GM20000 (cell line): Measurements from ENCODE around the gene KCNQ1OT1.

Experiments
- DNase-seq: peaks from one replicate; pipeline ENCODE4 v3.0.0; 2012; ENCODE audit warnings: low spot score
- TF ChIP-seq, protein P1 (sequence below): IDR thresholded peaks from 2 replicates; pipeline ENCODE4 v1.5.1; 2012; ENCODE audit warnings: mild to moderate bottlenecking, control low read depth; ENCODE audit errors: extremely low read depth, missing control alignments

KCNQ1OT1 gene

DNA sequence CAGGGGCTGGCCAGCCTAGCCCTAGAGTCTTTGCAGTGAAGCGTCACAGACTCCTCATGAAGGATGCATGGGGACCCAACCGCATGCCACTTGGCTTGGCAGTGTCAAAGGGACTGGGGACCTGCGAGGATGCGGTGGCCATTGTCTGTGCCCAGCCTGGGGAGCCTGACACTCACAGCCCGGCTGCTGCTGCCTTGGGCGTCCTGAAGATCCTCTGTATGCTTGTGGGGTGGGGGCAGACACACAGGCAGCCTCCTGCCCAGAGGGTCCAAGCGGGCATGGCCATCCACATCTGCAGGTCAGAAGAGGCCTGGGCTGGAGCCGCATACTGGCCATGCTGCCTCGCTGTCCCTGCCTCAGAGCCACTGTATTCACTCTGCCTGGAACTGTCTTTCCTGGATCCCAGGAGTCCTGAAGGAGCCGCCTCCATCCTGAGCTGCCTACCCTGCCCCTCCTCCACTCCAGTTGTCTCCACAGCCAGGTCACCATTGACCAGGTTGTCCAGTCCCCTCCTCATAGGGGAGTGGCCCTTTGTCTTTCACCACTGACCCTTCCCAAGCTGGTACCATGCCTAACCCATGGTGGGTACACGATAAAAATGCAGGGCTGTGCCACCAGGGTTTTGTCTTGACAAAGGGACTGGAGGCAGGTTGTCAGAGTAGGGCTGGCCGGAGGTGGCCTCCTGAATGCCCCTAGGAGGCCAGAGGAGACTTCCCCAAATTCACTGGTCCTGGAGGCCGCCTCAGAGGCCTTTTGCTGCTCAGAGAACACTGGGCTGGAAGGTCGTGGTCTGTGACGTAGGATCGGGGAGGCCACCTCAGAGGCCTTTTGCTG is 107.0 kb downstream of the KCNQ1OT1 start:
- peak; percentile 5 for DNase-seq
- TF ChIP-seq, protein P1, sequence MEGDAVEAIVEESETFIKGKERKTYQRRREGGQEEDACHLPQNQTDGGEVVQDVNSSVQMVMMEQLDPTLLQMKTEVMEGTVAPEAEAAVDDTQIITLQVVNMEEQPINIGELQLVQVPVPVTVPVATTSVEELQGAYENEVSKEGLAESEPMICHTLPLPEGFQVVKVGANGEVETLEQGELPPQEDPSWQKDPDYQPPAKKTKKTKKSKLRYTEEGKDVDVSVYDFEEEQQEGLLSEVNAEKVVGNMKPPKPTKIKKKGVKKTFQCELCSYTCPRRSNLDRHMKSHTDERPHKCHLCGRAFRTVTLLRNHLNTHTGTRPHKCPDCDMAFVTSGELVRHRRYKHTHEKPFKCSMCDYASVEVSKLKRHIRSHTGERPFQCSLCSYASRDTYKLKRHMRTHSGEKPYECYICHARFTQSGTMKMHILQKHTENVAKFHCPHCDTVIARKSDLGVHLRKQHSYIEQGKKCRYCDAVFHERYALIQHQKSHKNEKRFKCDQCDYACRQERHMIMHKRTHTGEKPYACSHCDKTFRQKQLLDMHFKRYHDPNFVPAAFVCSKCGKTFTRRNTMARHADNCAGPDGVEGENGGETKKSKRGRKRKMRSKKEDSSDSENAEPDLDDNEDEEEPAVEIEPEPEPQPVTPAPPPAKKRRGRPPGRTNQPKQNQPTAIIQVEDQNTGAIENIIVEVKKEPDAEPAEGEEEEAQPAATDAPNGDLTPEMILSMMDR, result no peak

DNA sequence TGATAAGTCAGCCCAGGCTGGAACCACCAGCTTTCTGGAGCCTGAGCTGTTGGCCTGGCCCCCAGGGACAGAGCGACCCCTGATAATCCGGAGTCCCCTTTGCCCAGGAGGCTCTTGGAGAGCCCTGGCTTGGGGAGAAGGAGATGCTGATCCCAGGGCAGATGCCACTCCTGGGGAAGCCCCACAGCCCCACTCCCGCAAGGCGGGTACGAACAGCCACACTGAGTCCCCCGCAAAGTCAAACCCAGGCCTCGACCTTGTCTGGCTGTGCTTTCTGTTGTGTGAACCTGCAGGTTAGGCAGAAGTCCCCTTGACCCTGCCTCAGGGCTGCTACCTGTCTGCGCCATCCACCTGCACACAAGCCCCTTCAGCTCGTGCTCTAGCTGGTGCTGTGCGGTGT is 108.0 kb downstream of the KCNQ1OT1 start:
- DNase-seq, result peak; percentile 5
- TF ChIP-seq, protein P1, result no peak

DNA sequence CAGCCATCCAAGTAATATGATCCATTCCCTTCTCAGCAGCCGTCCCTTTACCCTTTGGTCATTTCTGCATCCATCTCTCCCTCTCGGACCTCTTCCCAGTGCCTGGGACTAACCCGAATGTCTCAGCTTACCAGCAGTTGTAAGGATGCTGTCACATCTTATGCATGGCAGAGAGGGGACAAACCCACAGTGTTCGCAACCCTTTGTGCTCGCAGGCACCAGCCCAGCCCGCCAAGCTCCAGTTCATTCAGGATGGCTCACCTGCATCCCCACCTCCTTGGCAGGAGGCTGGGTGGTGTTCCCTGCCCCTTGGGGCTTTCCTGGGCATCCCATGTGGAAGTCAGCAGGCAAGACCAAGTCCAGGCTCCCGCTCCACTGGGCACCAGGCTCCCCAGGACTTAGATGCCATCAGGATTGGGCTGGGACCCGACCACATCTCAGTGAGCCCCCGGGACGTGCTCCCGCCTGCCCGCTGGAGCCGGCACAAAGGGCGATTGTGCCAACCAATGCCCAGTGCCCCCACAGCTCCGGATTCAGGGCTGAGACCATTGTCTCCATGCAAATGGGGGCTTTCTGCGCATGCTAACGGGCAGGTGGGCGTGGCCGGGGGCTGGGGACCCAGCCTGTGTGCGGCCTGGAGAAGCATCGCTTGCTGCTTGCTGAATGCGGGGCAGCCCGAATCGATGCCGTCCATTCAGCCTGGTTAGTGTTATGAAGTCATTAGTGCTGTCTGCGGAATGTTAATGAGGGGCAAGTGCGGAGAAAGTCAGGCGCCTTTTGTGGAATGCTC is 108.6 kb downstream of the KCNQ1OT1 start:
- TF ChIP-seq, protein P1, result no peak
- DNase-seq, result peak; percentile 6

DNA sequence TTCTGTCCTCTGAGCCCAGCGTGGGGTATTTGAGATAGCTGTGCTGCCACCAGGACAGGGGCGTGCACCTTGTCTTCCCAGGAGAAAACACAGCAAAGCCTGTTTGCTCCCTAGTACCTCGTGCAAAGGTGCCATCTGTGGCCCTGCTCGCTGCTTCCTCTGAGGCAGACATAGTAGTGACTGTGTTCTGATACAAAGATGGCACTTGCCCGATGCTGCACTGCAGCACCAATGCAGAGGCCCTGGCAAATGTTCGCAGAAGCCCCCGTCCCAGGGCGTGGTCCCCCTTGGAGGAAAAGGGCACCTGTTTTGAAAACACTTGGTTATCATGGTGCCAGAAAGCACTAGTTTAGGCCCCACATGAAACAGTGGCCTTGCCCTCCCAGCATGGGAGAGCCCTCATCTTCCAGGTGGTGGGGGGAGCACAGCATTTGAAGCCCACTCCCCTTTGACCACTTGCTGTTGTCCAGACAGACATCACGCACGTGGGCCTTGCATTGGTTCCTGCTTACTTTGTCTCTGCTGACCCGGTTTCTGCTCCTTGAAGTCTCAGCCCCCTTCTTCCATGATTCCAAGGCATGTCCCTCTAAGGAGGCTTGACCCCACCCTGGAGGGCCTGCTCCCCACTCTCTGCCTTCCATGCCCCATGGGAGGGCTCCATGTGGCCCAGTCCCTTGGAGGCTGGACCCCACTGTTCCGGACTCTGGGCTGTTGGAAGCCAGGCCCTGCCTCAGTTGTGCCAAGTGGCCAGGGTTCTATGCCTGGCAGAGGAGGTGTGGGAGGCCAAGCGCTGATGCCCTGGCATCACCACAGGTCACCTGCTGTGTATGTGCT is 109.4 kb downstream of the KCNQ1OT1 start:
- TF ChIP-seq, protein P1, result no peak
- peak; percentile 18 for DNase-seq

DNA sequence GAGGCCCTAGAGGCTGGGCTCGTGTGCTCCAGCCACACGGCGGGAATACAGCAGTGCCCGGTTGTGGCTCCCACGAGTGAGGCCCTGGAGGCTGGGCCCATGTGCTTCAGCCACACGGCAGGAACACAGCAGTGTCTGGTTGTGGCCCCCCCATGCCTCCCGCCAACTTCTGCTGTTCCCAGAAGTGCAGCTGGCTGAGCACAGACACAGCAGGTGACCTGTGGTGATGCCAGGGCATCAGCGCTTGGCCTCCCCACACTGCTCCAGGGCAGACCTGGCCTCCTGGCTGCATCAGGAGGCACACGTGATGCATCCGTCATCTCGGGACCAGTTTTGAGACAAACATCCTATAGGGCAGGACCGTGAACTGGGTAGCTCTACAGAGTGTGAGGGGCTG is 110.3 kb downstream of the KCNQ1OT1 start:
- DNase-seq, result peak; percentile 8
- TF ChIP-seq, protein P1, result no peak

DNA sequence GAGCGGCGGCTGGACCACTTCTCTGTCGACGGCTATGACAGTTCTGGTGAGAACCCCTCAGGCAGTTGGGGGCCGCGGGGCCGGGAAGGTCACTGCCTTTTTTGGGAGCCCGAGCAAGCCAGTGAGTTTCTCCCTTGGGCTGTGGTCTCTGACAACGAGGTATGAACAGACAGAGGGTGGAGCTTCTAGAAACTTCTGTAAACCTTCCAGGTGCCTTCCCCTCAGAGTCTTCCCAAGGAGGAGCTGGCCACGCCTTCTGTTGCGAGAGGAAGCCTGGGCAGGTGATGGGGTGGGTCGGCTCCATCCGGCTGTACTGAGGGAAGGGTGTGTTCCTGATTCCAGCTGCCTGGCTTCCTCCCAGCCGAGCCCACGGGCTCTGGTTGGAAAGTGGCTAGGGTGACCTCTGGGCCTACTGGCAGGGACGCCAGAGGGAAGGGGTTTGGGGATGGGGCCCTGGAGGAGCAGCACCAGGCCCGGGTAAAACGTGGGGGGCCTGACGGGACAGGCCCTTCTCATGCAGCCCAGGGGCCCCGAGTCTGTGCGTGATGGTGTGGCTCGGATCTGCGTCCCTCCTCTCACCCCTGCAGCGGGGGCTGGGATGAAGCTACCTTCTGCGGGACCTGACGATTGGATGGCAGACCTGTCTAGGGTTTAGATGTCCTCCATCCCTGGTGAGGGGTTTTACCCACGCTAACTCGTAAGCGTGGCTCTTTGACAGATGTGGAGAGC is 110.8 kb downstream of the KCNQ1OT1 start:
- no peak for DNase-seq
- TF ChIP-seq, protein P1, result no peak
